Fibroblast of peridontal ligament (primary cell): ENCODE data around the gene CHD6.

Experiments
- DNase-seq: peaks from one replicate; pipeline ENCODE4 v3.0.0-alpha.2; 2010; ENCODE audit errors: extremely low read depth

The CHD6 gene

GRCh38 chr20:41506192-41506915, 111.8 kb downstream of the CHD6 start:
- DNase-seq, result no peak

- no peak for DNase-seq
Observed at GRCh38 chr20:41505184-41505583, 113.0 kb downstream of the CHD6 start.

DNA sequence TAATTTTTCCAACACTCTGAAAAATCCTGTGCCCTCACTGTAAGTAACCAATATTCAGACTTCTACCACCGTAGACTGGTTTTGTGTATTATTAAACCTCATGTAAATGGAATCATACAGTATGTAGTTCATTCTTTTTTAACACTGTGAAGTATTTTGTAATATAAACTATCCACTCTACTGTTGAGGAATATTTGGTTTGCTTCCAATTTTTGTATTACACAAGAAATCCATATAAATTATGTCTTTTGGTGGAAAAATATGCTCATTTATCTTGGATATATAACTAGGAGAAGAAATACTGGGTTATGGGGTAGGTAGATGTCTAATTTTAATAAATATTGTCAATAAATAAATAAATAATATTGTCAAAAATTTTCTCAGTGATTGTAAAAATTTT, 116.8 kb downstream of the CHD6 start:
- DNase-seq, result peak; percentile 64

GRCh38 chr20:41499961-41500725, 118.0 kb downstream of the CHD6 start:
- peak; percentile 60 for DNase-seq

DNA sequence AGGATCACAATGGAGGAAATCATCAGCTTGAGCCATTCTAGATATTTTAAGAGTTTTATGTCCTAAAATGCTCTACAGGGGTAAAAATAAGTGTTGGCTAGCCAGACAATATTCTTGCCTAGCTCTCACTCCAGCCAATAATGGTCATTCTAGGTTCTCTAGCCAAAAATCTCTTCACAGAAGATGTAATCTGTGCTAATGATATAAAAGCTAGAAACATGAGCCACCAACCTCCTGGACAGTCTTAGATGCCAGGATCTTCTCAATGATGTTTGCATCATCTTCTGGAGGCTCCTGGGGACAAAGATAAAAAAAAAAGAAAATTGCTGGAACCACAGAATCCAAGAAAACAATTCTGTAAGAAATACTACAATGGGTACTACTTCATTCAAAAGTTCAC, 119.1 kb downstream of the CHD6 start:
- DNase-seq, result peak; percentile 40

GRCh38 chr20:41497186-41497895, 120.8 kb downstream of the CHD6 start:
- peak; percentile 65 for DNase-seq

- DNase-seq, result no peak
Observed at GRCh38 chr20:41494451-41494850, 123.7 kb downstream of the CHD6 start.

GRCh38 chr20:41483553-41483930, 134.6 kb downstream of the CHD6 start:
- peak; percentile 13 for DNase-seq

GRCh38 chr20:41482647-41483552, 135.3 kb downstream of the CHD6 start:
- peak; percentile 94 for DNase-seq

GRCh38 chr20:41480054-41480770, 138.0 kb downstream of the CHD6 start:
- no peak for DNase-seq

DNA sequence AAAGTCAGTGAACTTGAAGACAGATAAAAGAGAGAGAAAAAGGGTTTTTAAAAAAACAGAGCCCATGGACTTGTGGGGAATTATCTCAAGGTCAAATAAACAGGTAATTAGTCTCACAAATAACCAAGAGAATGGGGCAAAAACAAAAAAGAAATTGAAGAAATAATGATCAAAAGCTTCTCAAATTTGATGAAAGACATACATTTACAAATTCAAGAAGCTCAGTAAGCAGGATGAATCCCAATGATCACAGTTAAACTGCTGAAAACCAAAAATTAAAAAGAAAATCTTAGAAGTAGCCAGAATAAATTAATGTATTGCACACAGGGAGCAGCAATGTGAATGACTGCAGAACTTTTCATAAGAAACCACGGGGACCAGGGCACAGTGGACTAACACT, 139.1 kb downstream of the CHD6 start:
- no peak for DNase-seq

- no peak for DNase-seq
Observed at GRCh38 chr20:41478026-41478425, 140.2 kb downstream of the CHD6 start.

GRCh38 chr20:41476446-41476845, 141.7 kb downstream of the CHD6 start:
- no peak for DNase-seq

DNA sequence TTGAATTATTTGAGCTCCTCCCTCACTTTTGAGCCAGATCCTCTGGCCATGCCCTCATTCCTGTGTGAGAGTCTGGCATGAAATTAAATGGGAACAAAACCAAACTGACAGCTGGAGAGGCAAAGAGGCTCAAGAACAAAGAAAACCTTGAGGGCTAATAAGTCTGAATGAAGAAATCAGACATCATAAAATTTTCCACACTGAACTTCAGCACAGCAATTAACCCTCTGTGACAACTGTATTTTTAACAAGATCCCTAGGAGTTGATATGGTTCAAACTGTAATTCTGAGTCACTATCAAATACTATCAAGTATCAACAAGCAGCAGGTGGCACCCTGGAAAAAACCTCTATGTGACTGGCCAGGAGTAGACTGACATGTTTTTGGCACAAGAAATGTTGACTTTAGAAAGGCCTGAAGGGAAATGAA, 142.2 kb downstream of the CHD6 start:
- DNase-seq, result peak; percentile 84

GRCh38 chr20:41475503-41475902, 142.7 kb downstream of the CHD6 start:
- no peak for DNase-seq

- no peak for DNase-seq
Observed at GRCh38 chr20:41470362-41471095, 147.6 kb downstream of the CHD6 start.

DNA sequence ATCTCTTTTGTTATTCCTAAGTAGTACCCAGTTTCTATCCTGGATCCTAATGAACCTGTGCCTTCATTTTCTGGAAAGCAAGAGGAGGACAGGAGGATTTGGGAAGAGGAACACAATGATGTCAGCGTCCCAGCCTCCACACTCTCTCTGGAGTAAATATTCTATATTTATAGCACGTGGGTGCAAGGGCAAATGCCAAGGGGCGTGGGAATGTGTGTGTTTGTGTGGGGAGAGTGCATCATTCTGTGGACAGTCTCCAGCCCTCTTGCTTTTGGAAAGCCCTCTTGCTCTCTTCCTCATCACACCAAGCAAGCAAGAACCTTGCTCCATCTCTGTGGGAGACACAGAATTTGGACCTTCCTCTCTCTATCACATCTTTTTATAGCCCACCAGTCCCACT, 148.3 kb downstream of the CHD6 start:
- DNase-seq, result peak; percentile 20

DNA sequence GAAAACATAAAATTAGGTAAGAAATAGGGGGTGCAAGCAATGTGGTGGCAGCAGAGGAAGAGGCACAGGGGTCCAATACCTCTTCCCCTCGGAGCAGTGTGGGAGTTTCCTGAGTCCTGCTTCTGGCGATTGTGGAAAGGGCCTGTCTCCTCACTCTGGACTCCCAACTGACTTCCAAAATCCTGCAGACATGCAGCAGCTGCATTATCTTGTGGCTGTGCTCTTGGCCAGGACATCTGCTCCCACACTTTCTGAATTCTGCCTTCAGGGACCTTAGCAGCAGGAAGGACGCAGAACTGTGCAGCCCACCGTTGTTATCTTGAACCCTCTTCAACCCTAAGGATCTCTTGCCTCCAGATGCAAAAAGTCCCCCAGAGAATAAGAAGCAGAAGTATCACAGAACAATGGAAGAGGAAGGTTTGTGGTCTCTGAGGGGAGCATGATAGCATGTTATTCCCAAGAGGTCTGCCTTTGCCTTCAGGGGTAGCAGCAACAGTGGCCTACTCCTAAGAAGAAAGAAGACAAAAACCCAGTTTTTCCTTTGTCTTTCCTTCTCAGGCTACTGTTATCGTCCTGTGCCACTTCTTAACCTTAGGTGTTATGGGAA, 149.1 kb downstream of the CHD6 start:
- no peak for DNase-seq

DNA sequence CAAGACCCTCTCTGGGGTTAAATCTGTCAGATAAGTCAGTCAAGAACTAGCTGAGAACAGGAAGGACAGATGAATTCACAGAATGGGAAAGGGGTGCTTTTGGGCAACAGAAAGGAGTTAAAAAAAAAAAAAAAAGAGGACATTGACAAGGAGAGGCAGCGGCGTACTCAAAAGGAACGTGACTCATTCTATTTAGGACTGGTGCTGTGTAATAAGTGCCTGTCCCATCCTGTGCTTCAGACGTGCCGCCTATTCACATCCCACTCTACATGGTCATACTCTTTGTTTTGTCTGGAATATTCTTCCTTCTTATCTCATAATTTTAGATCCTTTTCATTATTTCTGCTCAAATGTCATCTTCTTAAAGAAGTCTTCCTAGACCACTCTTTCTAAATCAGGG, 150.5 kb downstream of the CHD6 start:
- no peak for DNase-seq

DNA sequence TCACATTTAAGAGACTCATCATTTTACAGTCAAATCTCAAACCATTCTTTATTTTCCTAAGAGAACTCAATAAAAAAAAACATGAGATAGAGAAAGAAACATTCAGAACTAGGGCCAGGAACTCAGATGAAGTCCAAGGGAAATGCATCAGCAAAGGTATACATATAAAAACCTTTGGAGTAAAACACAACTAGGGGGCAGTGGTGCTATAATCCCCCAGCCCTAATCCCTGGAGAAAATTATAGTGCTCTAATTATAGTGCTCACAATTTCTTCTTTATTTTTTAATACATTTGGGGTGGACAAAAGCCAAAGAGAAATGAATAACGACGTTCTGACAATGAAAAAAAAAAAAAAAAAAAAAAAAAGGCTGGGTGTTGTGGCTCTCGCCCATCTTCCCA, 151.0 kb downstream of the CHD6 start:
- DNase-seq, result no peak
